ENCODE data around the gene TMPRSS6. TPM values are rescaled to one million over a fixed set of nuclear protein-coding genes. Genes with fewer than 3 reads are reported as not detected.

The TMPRSS6 gene
- total and polyA plus RNA-seq, 2 of the 13 experiments (the other 11 are each of a cell fraction or from before 2014, with no cell fraction given) = 4.2 to 4.8 TPM

- no peak for TF ChIP-seq ATF6 (CRISPR knock-in tag; conservative IDR thresholded peaks at IDR 0.05)
- peak; percentile 97 for TF ChIP-seq ISL2 (CRISPR knock-in tag; IDR thresholded peaks at IDR 0.05)
- TF ChIP-seq MEF2D (CRISPR knock-in tag; IDR thresholded peaks at IDR 0.05) = peak; percentile 97
- TF ChIP-seq PHF21A (CRISPR knock-in tag; IDR thresholded peaks at IDR 0.05) = peak; percentile 99
- TF ChIP-seq MEIS2 (CRISPR knock-in tag; IDR thresholded peaks at IDR 0.05) = no peak
- TF ChIP-seq ZNF672 (CRISPR knock-in tag; IDR thresholded peaks at IDR 0.05) = peak; percentile 85
- TF ChIP-seq NR2C2 (CRISPR knock-in tag; IDR thresholded peaks at IDR 0.05; ENCODE audit: borderline replicate concordance) = peak; percentile 96
- TF ChIP-seq CHD4 (IDR thresholded peaks at IDR 0.05; ENCODE audit: borderline replicate concordance, low read length) = peak; percentile 100
- no peak for TF ChIP-seq SCMH1 (CRISPR knock-in tag; IDR thresholded peaks at IDR 0.05; ENCODE audit: borderline replicate concordance)
- TF ChIP-seq RCOR2 (CRISPR knock-in tag; IDR thresholded peaks at IDR 0.05) = peak; percentile 100
- TF ChIP-seq CENPX (CRISPR knock-in tag; IDR thresholded peaks at IDR 0.05) = no peak
- peak; percentile 47; the same call in 1 of the 2 replicates for TF ChIP-seq GTF2F1 (IDR thresholded peaks at IDR 0.05; ENCODE audit: low read length)
- no peak for TF ChIP-seq SP2 (CRISPR knock-in tag; IDR thresholded peaks at IDR 0.05)
- TF ChIP-seq DDIT3 (CRISPR knock-in tag; IDR thresholded peaks at IDR 0.05) = peak; percentile 82; the same call in 1 of the 2 replicates
- TF ChIP-seq STAG1 (CRISPR knock-in tag; IDR thresholded peaks at IDR 0.05) = no peak
- TF ChIP-seq MXD4 (CRISPR knock-in tag; IDR thresholded peaks at IDR 0.05) = peak; percentile 72; the same call in 1 of the 2 replicates
- TF ChIP-seq ZHX1 (CRISPR knock-in tag; IDR thresholded peaks at IDR 0.05; ENCODE audit: low read depth) = peak; percentile 71
- TF ChIP-seq SALL2 (CRISPR knock-in tag; IDR thresholded peaks at IDR 0.05) = peak; percentile 43; the same call in 1 of the 2 replicates
- 0 out of 2 replicates have a peak, but pooled peaks have one; percentile 43 for TF ChIP-seq CENPT (CRISPR knock-in tag; IDR thresholded peaks at IDR 0.05; ENCODE audit: low read depth)
- TF ChIP-seq ZNF446 (CRISPR knock-in tag; IDR thresholded peaks at IDR 0.05) = no peak
- TF ChIP-seq SMARCE1 (IDR thresholded peaks at IDR 0.05; ENCODE audit: borderline replicate concordance) = no peak
- peak; percentile 86 for TF ChIP-seq POGK (CRISPR knock-in tag; conservative IDR thresholded peaks at IDR 0.05)
These were observed 76.7 kb downstream of the TMPRSS6 start (continued) for GRCh38 chr22:37032535-37033460.
